Measurements from ENCODE around the gene ZBTB20.
A peak's percentile ranks its signal among the peaks of the same experiment; 100 is the strongest.

Gene ZBTB20

DNA sequence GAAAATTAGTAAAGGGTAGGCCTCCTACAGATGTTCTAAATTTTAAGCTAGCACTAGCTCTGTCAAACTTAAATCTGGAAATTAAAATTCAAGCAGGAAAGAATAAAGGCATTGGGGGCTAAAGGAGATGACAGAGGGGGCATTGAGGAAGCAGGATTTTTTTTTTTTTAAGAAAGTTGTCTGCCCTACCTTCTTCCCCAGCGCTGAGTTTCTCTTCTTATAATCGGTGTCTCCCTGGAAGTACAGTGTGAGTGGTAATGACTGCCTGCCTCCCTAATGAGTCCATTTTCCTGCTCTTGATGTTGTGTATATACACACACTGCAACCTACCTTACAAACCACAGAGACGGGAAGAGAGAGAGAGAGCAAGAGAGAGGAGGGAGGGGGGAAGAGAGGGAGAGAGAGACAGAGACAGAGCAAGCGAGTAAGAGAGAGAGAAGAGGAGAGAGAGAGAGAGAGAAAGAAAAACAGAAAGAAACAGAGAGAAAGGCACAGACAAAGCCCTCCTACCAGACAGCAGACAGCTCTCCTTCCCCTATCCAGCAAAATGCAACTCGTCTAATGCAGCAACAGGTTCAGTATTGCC is 47.0 kb downstream of the ZBTB20 start:
- Histone ChIP-seq H3K27ac (replicated peaks) (no peak overlapping the region), H3K27me3 (ENCODE audit: insufficient read depth, poor library complexity, severe bottlenecking) (no peaks in the 10 kb centered on the region), H3K4me3 (replicated peaks; ENCODE audit: insufficient read depth, low read length) (no peak overlapping the region)
- TF ChIP-seq SPI1 (IDR thresholded peaks at IDR 0.05; ENCODE audit: borderline replicate concordance, low read depth) (no peak), GABPA (IDR thresholded peaks at IDR 0.05; ENCODE audit: low read depth) (no peak), POLR2AphosphoS5 (IDR thresholded peaks at IDR 0.05; ENCODE audit: low read depth) (no peak)
- TF ChIP-seq, protein P1, sequence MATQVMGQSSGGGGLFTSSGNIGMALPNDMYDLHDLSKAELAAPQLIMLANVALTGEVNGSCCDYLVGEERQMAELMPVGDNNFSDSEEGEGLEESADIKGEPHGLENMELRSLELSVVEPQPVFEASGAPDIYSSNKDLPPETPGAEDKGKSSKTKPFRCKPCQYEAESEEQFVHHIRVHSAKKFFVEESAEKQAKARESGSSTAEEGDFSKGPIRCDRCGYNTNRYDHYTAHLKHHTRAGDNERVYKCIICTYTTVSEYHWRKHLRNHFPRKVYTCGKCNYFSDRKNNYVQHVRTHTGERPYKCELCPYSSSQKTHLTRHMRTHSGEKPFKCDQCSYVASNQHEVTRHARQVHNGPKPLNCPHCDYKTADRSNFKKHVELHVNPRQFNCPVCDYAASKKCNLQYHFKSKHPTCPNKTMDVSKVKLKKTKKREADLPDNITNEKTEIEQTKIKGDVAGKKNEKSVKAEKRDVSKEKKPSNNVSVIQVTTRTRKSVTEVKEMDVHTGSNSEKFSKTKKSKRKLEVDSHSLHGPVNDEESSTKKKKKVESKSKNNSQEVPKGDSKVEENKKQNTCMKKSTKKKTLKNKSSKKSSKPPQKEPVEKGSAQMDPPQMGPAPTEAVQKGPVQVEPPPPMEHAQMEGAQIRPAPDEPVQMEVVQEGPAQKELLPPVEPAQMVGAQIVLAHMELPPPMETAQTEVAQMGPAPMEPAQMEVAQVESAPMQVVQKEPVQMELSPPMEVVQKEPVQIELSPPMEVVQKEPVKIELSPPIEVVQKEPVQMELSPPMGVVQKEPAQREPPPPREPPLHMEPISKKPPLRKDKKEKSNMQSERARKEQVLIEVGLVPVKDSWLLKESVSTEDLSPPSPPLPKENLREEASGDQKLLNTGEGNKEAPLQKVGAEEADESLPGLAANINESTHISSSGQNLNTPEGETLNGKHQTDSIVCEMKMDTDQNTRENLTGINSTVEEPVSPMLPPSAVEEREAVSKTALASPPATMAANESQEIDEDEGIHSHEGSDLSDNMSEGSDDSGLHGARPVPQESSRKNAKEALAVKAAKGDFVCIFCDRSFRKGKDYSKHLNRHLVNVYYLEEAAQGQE (IDR thresholded peaks at IDR 0.05; ENCODE audit: insufficient replicate concordance, low read depth) = no peak
- TF ChIP-seq, protein P2, sequence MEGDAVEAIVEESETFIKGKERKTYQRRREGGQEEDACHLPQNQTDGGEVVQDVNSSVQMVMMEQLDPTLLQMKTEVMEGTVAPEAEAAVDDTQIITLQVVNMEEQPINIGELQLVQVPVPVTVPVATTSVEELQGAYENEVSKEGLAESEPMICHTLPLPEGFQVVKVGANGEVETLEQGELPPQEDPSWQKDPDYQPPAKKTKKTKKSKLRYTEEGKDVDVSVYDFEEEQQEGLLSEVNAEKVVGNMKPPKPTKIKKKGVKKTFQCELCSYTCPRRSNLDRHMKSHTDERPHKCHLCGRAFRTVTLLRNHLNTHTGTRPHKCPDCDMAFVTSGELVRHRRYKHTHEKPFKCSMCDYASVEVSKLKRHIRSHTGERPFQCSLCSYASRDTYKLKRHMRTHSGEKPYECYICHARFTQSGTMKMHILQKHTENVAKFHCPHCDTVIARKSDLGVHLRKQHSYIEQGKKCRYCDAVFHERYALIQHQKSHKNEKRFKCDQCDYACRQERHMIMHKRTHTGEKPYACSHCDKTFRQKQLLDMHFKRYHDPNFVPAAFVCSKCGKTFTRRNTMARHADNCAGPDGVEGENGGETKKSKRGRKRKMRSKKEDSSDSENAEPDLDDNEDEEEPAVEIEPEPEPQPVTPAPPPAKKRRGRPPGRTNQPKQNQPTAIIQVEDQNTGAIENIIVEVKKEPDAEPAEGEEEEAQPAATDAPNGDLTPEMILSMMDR (IDR thresholded peaks at IDR 0.05; ENCODE audit: insufficient read depth, low read length) = no peak
- peak in 1 of 2 experiments; percentile 15 for DNase-seq (ENCODE audit: low read depth in 1 of 2, low spot score in 1 of 2)

DNA sequence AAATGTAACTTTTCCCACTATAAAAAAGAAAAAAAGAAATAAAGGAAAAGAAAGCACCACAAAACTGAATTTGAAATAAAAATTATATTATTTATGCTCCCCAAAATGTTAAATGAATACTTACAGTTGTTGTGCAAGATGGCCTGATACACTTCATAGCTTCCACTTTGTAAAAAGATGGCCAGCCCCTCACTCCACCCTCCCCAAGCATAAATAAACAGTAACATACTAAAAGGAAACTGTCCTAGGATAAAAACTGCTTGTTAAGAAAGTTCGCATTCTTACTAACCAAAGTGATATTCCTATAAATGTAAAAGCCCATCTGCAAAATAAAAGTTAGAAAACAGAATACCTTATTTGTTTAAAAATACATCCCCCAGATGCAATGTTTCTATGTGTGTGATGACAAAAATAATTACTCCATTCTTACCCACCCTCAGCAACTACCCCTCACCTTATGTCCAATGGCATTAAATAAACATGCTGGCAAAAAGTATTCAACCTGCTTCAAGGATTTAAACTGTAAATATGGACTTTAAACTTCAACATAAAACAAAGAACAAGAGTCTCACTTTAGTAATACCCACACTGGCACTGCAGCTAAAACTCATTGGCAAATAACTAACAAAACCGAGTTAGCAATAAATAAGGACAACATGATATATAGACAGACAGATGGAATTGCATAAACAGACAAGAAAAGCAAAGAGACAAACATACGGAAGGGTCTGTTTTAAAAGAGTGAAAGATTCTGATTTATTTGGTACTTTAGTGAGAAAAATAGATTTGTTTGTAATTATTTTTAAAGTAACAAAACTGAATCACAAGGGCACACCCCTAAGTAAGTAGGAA is 47.7 kb downstream of the ZBTB20 start:
- Histone ChIP-seq H3K4me3 (replicated peaks; ENCODE audit: insufficient read depth, low read length) (no peak overlapping the region), H3K27me3 (ENCODE audit: insufficient read depth, poor library complexity, severe bottlenecking) (no peaks in the 10 kb centered on the region), H3K27ac (replicated peaks) (no peak overlapping the region)
- TF ChIP-seq POLR2AphosphoS5 (IDR thresholded peaks at IDR 0.05; ENCODE audit: low read depth) (no peak), SPI1 (IDR thresholded peaks at IDR 0.05; ENCODE audit: borderline replicate concordance, low read depth) (no peak), GABPA (IDR thresholded peaks at IDR 0.05; ENCODE audit: low read depth) (no peak)
- TF ChIP-seq, protein P1 (IDR thresholded peaks at IDR 0.05; ENCODE audit: insufficient replicate concordance, low read depth) = no peak
- TF ChIP-seq, protein P2 (IDR thresholded peaks at IDR 0.05; ENCODE audit: insufficient read depth, low read length) = no peak
- DNase-seq (ENCODE audit: low read depth in 1 of 2, low spot score in 1 of 2) = no peak

DNA sequence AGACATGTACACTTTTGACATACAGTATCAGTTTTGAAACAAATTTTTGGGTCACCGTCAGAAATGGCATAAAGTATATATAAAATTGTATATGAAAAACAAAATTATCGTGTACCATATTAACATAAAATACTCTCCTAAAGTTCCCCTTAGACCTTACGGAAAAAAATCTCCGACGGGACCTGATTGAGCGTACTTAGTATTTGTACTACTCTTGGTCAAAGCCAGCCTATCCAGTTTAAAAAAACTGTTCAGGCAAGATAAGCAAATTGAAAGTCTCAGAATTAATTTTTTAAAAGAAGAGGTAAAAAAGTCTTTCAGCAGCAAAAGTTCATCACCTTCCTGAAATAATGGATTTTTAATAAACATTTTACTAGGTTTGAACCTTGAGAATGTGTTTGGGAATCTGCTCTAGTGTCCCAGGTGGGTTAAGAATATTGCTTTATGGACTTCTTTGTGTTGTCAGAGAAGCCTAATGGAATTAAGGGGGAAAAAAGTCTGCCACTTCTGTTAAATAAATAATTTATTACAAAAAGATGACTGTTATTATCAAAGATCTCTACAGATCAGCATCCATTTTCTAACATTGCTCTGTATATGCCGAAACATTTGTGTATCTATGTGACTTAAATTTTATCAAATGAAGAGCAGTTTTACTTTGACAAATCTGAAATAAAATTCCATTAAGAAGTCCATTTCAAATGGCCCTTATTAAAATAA is 48.6 kb downstream of the ZBTB20 start:
- Histone ChIP-seq H3K27me3 (ENCODE audit: insufficient read depth, poor library complexity, severe bottlenecking) (no peaks in the 10 kb centered on the region), H3K27ac (replicated peaks) (no peak overlapping the region), H3K4me3 (replicated peaks; ENCODE audit: insufficient read depth, low read length) (no peak overlapping the region)
- DNase-seq (ENCODE audit: low read depth in 1 of 2, low spot score in 1 of 2) = no peak
- TF ChIP-seq POLR2AphosphoS5 (IDR thresholded peaks at IDR 0.05; ENCODE audit: low read depth) = no peak
- no peak for TF ChIP-seq GABPA (IDR thresholded peaks at IDR 0.05; ENCODE audit: low read depth)
- TF ChIP-seq, protein P1 (IDR thresholded peaks at IDR 0.05; ENCODE audit: insufficient replicate concordance, low read depth) = no peak
- no peak for TF ChIP-seq SPI1 (IDR thresholded peaks at IDR 0.05; ENCODE audit: borderline replicate concordance, low read depth)
- TF ChIP-seq, protein P2 (IDR thresholded peaks at IDR 0.05; ENCODE audit: insufficient read depth, low read length) = no peak
